A549 (cell line): ENCODE results near the gene SLF2. TPM values are rescaled to one million over a fixed set of nuclear protein-coding genes. Genes with fewer than 3 reads are reported as not detected.

Source experiments
- ATAC-seq, 2 experiments: fragments of 200-7000 bp in 1 of 2; fragments of >200 bp in 1 of 2; cut with Nextera tagmentation in 1 of 2; cut with Tn5 transposase in 1 of 2; 3 replicates each; pipeline versions ENCODE4 v1.8.0 to v1.9.1; 2018 to 2020; ENCODE audit warnings: mild to moderate bottlenecking in 1 of 2, moderate library complexity in 1 of 2
- CTCF ChIA-PET: fragments of 300-600 bp; sonication (Branson Sonifier 250); formaldehyde crosslinking; extraction: SDS; loops from one replicate; lab custom pipeline; 2021; ENCODE audit warnings: antibody characterized with exemption, inconsistent platforms; lab: Yijun Ruan, JAX
- POLR2A ChIA-PET: fragments of 350-600 bp; formaldehyde crosslinking; extraction: SDS; loops from one replicate; lab custom pipeline; 2021; ENCODE audit warnings: antibody characterized with exemption, inconsistent platforms; lab: Yijun Ruan, JAX
- DNase-seq, 2 experiments: peaks; one replicate each; pipeline versions ENCODE4 v3.0.0 to v3.0.0-alpha.2; 2011 to 2016; ENCODE audit warnings: low read depth in 1 of 2, low spot score in 1 of 2
- FAIRE-seq: peaks from 2 replicates; lab custom pipeline; 2011; peaks lifted over from hg19 to GRCh38; lab: Jason Lieb, UNC
- H3K27ac ChIP-seq, 2 experiments: fragments of >200 bp; sonication (Bioruptor Twin); formaldehyde crosslinking; 3 replicates each; pipeline ENCODE4 v1.5.1; 2016 to 2017
- H3K4me1 ChIP-seq: fragments of >200 bp; sonication (Bioruptor Twin); formaldehyde crosslinking; 3 replicates; pipeline ENCODE4 v1.6.1; 2016
- H3K4me2 ChIP-seq: fragments of >200 bp; sonication (Bioruptor Twin); formaldehyde crosslinking; 3 replicates; pipeline ENCODE4 v1.6.1; 2016
- H3K4me3 ChIP-seq: fragments of >200 bp; sonication (Bioruptor Twin); formaldehyde crosslinking; 3 replicates; pipeline ENCODE4 v1.5.1; 2016
- H3K9me3 ChIP-seq: fragments of >200 bp; sonication (Bioruptor Twin); formaldehyde crosslinking; 3 replicates; pipeline ENCODE4 v1.6.1; 2016
- BHLHE40 ChIP-seq: IDR thresholded peaks from 2 replicates; pipeline ENCODE4 v1.6.1; 2012; ENCODE audit warnings: low read depth, low read length, inconsistent platforms
- CEBPB ChIP-seq, 2 experiments: fragments of >200 bp in 1 of 2; sonication (Bioruptor Twin) in 1 of 2; formaldehyde crosslinking in 1 of 2; IDR thresholded peaks; 2 replicates each; pipeline ENCODE4 v1.6.1; 2012 to 2016
- CHD2 ChIP-seq: fragments of 150-350 bp; IDR thresholded peaks from 2 replicates; pipeline ENCODE4 v1.6.1; 2014; ENCODE audit warnings: low read length; ENCODE audit not compliant: partially characterized antibody
- EHF ChIP-seq: fragments of 250-450 bp; sonication (Bioruptor Pico); IDR thresholded peaks from 2 replicates; pipeline ENCODE4 v1.5.0; 2020; ENCODE audit warnings: mild to moderate bottlenecking
- EP300 ChIP-seq, 2 experiments: fragments of >200 bp; sonication (Bioruptor Twin); formaldehyde crosslinking; IDR thresholded peaks; 2 replicates in 1 of 2; 3 replicates in 1 of 2; pipeline ENCODE4 v1.6.1; 2016 to 2017
- FOSL2 ChIP-seq, 2 experiments: fragments of 450-650 bp in 1 of 2; fragments of >200 bp in 1 of 2; sonication (Bioruptor Twin) in 1 of 2; formaldehyde crosslinking; IDR thresholded peaks; 2 replicates each; pipeline versions ENCODE4 v1.5.0 to v1.6.1; 2016 to 2020; ENCODE audit warnings: mild to moderate bottlenecking in 1 of 2, moderate library complexity in 1 of 2
- FOXS1 ChIP-seq: fragments of 250-450 bp; sonication (Bioruptor Pico); IDR thresholded peaks from 2 replicates; pipeline ENCODE4 v1.5.0; 2020; ENCODE audit warnings: mild to moderate bottlenecking, moderate library complexity
- HES2 ChIP-seq: fragments of >200 bp; sonication (Bioruptor Twin); formaldehyde crosslinking; IDR thresholded peaks from 2 replicates; pipeline ENCODE4 v1.6.1; 2016
- HEYL ChIP-seq: fragments of 250-450 bp; sonication (Bioruptor Pico); IDR thresholded peaks from 2 replicates; pipeline ENCODE4 v1.8.0; 2021; ENCODE audit warnings: mild to moderate bottlenecking, moderate library complexity
- HMGXB4 ChIP-seq: fragments of 250-450 bp; sonication (Bioruptor Pico); IDR thresholded peaks from 2 replicates; pipeline ENCODE4 v1.5.0; 2021; ENCODE audit warnings: mild to moderate bottlenecking, moderate library complexity, borderline replicate concordance
- JUN ChIP-seq, 2 experiments: fragments of >200 bp; sonication (Bioruptor Twin); formaldehyde crosslinking; IDR thresholded peaks; 2 replicates in 1 of 2; 3 replicates in 1 of 2; pipeline ENCODE4 v1.6.1; 2016 to 2017
- JUNB ChIP-seq: fragments of >200 bp; sonication (Bioruptor Twin); formaldehyde crosslinking; IDR thresholded peaks from 2 replicates; pipeline ENCODE4 v1.6.1; 2016
- KDM5A ChIP-seq: fragments of 200-600 bp; sonication (generic); IDR thresholded peaks from 2 replicates; pipeline ENCODE4 v1.6.1; 2016; ENCODE audit warnings: antibody characterized with exemption, mild to moderate bottlenecking
- MAX ChIP-seq: IDR thresholded peaks from 2 replicates; pipeline ENCODE4 v1.6.1; 2012
- MAZ ChIP-seq: fragments of 150-350 bp; IDR thresholded peaks from 2 replicates; pipeline ENCODE4 v1.6.1; 2014; ENCODE audit warnings: antibody characterized with exemption, low read depth, low read length, borderline replicate concordance
- NFE2L2 ChIP-seq: fragments of 150-350 bp; conservative IDR thresholded peaks from 2 replicates; pipeline ENCODE4 v1.6.1; 2014; ENCODE audit warnings: low read length
- NR3C1 ChIP-seq: fragments of >200 bp; sonication (Bioruptor Twin); formaldehyde crosslinking; IDR thresholded peaks from 3 replicates; pipeline ENCODE4 v1.6.1; 2017
- PBX3 ChIP-seq: IDR thresholded peaks from 2 replicates; pipeline ENCODE4 v1.6.1; 2012
- POLR2A ChIP-seq: IDR thresholded peaks from 2 replicates; pipeline ENCODE4 v1.6.1; 2012; ENCODE audit warnings: mild to moderate bottlenecking, low read length
- RAD21 ChIP-seq, 2 experiments: fragments of >200 bp in 1 of 2; sonication (Bioruptor Twin) in 1 of 2; formaldehyde crosslinking in 1 of 2; IDR thresholded peaks in 1 of 2; conservative IDR thresholded peaks in 1 of 2; 2 replicates in 1 of 2; 3 replicates in 1 of 2; pipeline ENCODE4 v1.6.1; 2012 to 2018; ENCODE audit warnings: inconsistent platforms in 1 of 2
- RCOR1 ChIP-seq: fragments of 150-350 bp; IDR thresholded peaks from 2 replicates; pipeline ENCODE4 v1.6.1; 2014; ENCODE audit warnings: antibody characterized with exemption, low read length, low read depth
- RNF2 ChIP-seq: fragments of 200-600 bp; sonication (generic); IDR thresholded peaks from 2 replicates; pipeline ENCODE4 v1.6.1; 2016; ENCODE audit warnings: low read depth, mild to moderate bottlenecking, antibody characterized with exemption, moderate library complexity, borderline replicate concordance
- SMC3 ChIP-seq: fragments of >200 bp; sonication (Bioruptor Twin); formaldehyde crosslinking; IDR thresholded peaks from 3 replicates; pipeline ENCODE4 v1.6.1; 2018; ENCODE audit warnings: inconsistent platforms
- TP53 ChIP-seq: fragments of 250-450 bp; sonication (Bioruptor Pico); IDR thresholded peaks from 2 replicates; pipeline ENCODE4 v1.5.0; 2021; ENCODE audit warnings: mild to moderate bottlenecking, moderate library complexity
- ZC3H11A ChIP-seq: fragments of 450-650 bp; IDR thresholded peaks from 2 replicates; pipeline ENCODE4 v1.6.1; 2014; ENCODE audit warnings: antibody characterized with exemption, mild to moderate bottlenecking
- ZSCAN20 ChIP-seq: fragments of 250-450 bp; sonication (Bioruptor Pico); IDR thresholded peaks from 2 replicates; pipeline ENCODE4 v1.8.0; 2022; ENCODE audit warnings: mild to moderate bottlenecking, moderate library complexity
- WGBS: methylation state at CpG from one replicate; pipeline ENCODE4 v1.1.6; 2017; ENCODE audit errors: missing lambda C conversion rate; 5-methylcytosine and 5-hydroxymethylcytosine counted together
- polyA plus RNA-seq, 4 experiments: library from polyadenylated mRNA; depleted of rRNA in 3 of 4; stranded (reverse); fragments of >200 nt; fragmentation: RNase III in 1 of 4; extraction: RNeasy Plus Mini Kit Qiagen cat#74134 plus additional on column Dnase treatment in 1 of 4; gene quantifications; 2 replicates in 3 of 4; 3 replicates in 1 of 4; pipeline ENCODE4 v1.2.3, GENCODE V29; 2011 to 2017

SLF2 gene
- polyA plus RNA-seq, 2 of the 4 experiments (the other 2 are of a cell fraction), result 13.0 to 16.6 TPM

- peaks cover 19% of the 10 kb centered on the region for H3K4me1 ChIP-seq
- ATAC-seq (no peak), FAIRE-seq (no peak), DNase-seq (no peak)
- TF ChIP-seq EHF (CRISPR knock-in tag) (no peak), RAD21 (conservative IDR thresholded peaks at IDR 0.05 in 1 of 2, IDR thresholded peaks at IDR 0.05 in 1 of 2) (no peak), HEYL (CRISPR knock-in tag) (no peak), ZSCAN20 (CRISPR knock-in tag) (no peak), CHD2 (no peak), JUNB (no peak), CEBPB (IDR thresholded peaks at IDR 0.05) (no peak), HMGXB4 (CRISPR knock-in tag) (no peak), KDM5A (no peak), EP300 (IDR thresholded peaks at IDR 0.05) (no peak), SMC3 (no peak), POLR2A (no peak), HES2 (no peak), FOXS1 (no peak)
- H3K9me3 ChIP-seq, result no peaks in the 10 kb centered on the region
- no peak overlapping the region for H3K4me2 ChIP-seq
- H3K4me3 ChIP-seq, result no peak overlapping the region
- H3K27ac ChIP-seq, result no peak overlapping the region
- ChIA-PET POLR2A (no interaction called here), CTCF (interaction anchor here (1.0 to 25.8 kb wide), 4 partner anchors 8 to 42 kb away, joined by 3 to 608 read pairs (median 156); partner anchors contain the start of genes LZTS2, MRPL43 and TWNK)
- WGBS, result 73% methylated on average over 13 of the region's 13 CpGs
Measured at GRCh38 chr10:101007915-101008822, 95.4 kb downstream of the SLF2 start.

GRCh38 chr10:101008823-101009423 lies 96.2 kb downstream of the SLF2 start:
- WGBS, result 94% methylated on average over 5 of the region's 6 CpGs
- CTCF ChIA-PET, result interaction anchor here (3.7 to 25.8 kb wide), 3 partner anchors 8 to 21 kb away, joined by 24 to 608 read pairs (median 308); partner anchors contain the start of genes LZTS2, MRPL43, PDZD7 and SFXN3
- Histone ChIP-seq H3K4me3 (no peak overlapping the region), H3K4me2 (no peak overlapping the region), H3K4me1 (peaks cover 22% of the 10 kb centered on the region), H3K27ac (no peak overlapping the region), H3K9me3 (no peaks in the 10 kb centered on the region)
- DNase-seq (no peak), FAIRE-seq (no peak), ATAC-seq (no peak)
- TF ChIP-seq TP53 (CRISPR knock-in tag), result no peak
- no peak for TF ChIP-seq EHF (CRISPR knock-in tag)
- no peak for TF ChIP-seq NR3C1
- no peak for TF ChIP-seq FOSL2 (IDR thresholded peaks at IDR 0.05)
- no peak for TF ChIP-seq FOSL2 (CRISPR knock-in tag; IDR thresholded peaks at IDR 0.05)
- TF ChIP-seq RNF2, result no peak
- TF ChIP-seq JUN (IDR thresholded peaks at IDR 0.05), result no peak
- POLR2A ChIA-PET, result no interaction called here

GRCh38 chr10:101010329-101010728 lies 97.6 kb downstream of the SLF2 start:
- FAIRE-seq, result no peak
- CTCF ChIA-PET, result interaction anchor here (1.1 to 11.4 kb wide), 8 partner anchors 7 to 132 kb away, joined by 3 to 308 read pairs (median 12); partner anchors contain the start of genes LZTS2, MRPL43, PDZD7 and SFXN3
- 80% methylated on average over 2 of the region's 22 CpGs for WGBS
- no peak for DNase-seq
- Histone ChIP-seq H3K4me1 (peaks cover 32% of the 10 kb centered on the region), H3K4me2 (no peak overlapping the region), H3K27ac (no peak overlapping the region), H3K4me3 (no peak overlapping the region), H3K9me3 (no peaks in the 10 kb centered on the region)
- POLR2A ChIA-PET, result no interaction called here
- no peak for ATAC-seq
- TF ChIP-seq NFE2L2 (no peak), RCOR1 (no peak), HMGXB4 (CRISPR knock-in tag) (no peak), MAX (no peak), BHLHE40 (no peak), FOXS1 (no peak), PBX3 (no peak), RAD21 (conservative IDR thresholded peaks at IDR 0.05 in 1 of 2, IDR thresholded peaks at IDR 0.05 in 1 of 2) (no peak), MAZ (no peak), KDM5A (no peak), ZC3H11A (no peak)
